HL-60 (cell line): ENCODE results near the gene SOWAHC.

Experiments used
- DNase-seq, 2 experiments: peaks; one replicate each; pipeline ENCODE4 v3.0.0-alpha.2; 2010 to 2020; ENCODE audit warnings: low read depth in 1 of 2, low spot score in 1 of 2
- H3K27ac ChIP-seq: fragments of 250-450 bp; sonication (Bioruptor Pico); replicated peaks from 2 replicates; pipeline ENCODE4 v1.5.1; 2020; ENCODE audit warnings: mild to moderate bottlenecking, moderate library complexity
- H3K27me3 ChIP-seq: fragments of 250-450 bp; sonication (Bioruptor Pico); 2 replicates; pipeline ENCODE4 v1.5.1; 2021; ENCODE audit warnings: mild to moderate bottlenecking, moderate library complexity; ENCODE audit not compliant: insufficient read depth, poor library complexity, severe bottlenecking
- H3K4me3 ChIP-seq: replicated peaks from 2 replicates; pipeline ENCODE4 v1.5.1; 2011; ENCODE audit warnings: mild to moderate bottlenecking, control low read depth, low read length; ENCODE audit not compliant: insufficient read depth
- GABPA ChIP-seq: IDR thresholded peaks from 2 replicates; pipeline ENCODE4 v1.6.1; 2012; ENCODE audit warnings: low read depth
- POLR2AphosphoS5 ChIP-seq: IDR thresholded peaks from 2 replicates; pipeline ENCODE4 v1.6.1; 2012; ENCODE audit warnings: low read depth
- REST ChIP-seq: IDR thresholded peaks from 2 replicates; pipeline ENCODE4 v1.6.1; 2012; ENCODE audit warnings: low read depth; ENCODE audit not compliant: insufficient replicate concordance
- SPI1 ChIP-seq: IDR thresholded peaks from 2 replicates; pipeline ENCODE4 v1.6.1; 2012; ENCODE audit warnings: low read depth, mild to moderate bottlenecking, borderline replicate concordance
- TF ChIP-seq, protein P1 (sequence below): IDR thresholded peaks from one replicate; pipeline ENCODE4 v1.5.1; 2011; ENCODE audit warnings: low read length, control low read depth, inconsistent platforms; ENCODE audit not compliant: insufficient read depth

SOWAHC gene

DNA sequence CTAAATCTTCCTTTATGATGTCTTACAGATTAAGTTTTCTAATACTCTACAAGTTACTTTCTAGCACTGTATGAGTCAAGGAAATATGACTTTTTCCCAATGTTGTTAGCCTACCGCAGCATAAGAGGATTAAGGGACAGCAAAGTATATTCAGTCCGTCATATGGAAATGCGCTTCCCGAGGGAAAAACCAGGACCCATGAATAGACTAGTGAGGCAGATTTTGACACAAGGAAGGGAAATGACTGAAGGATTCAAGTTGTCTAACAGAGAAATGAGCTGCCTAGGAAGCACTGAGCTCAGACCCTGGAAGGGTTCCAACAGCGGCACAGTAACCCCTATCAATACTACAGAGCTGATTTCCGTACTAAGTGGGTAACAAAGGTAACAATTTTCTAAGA lies 12.4 kb upstream of the SOWAHC start:
- TF ChIP-seq, protein P1, sequence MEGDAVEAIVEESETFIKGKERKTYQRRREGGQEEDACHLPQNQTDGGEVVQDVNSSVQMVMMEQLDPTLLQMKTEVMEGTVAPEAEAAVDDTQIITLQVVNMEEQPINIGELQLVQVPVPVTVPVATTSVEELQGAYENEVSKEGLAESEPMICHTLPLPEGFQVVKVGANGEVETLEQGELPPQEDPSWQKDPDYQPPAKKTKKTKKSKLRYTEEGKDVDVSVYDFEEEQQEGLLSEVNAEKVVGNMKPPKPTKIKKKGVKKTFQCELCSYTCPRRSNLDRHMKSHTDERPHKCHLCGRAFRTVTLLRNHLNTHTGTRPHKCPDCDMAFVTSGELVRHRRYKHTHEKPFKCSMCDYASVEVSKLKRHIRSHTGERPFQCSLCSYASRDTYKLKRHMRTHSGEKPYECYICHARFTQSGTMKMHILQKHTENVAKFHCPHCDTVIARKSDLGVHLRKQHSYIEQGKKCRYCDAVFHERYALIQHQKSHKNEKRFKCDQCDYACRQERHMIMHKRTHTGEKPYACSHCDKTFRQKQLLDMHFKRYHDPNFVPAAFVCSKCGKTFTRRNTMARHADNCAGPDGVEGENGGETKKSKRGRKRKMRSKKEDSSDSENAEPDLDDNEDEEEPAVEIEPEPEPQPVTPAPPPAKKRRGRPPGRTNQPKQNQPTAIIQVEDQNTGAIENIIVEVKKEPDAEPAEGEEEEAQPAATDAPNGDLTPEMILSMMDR: no peak
- TF ChIP-seq SPI1: no peak
- no peak for TF ChIP-seq POLR2AphosphoS5
- TF ChIP-seq GABPA: no peak
- no peak for TF ChIP-seq REST
- H3K27ac ChIP-seq: no peak overlapping the region
- peaks cover 3% of the 10 kb centered on the region for H3K27me3 ChIP-seq
- DNase-seq: no peak
- H3K4me3 ChIP-seq: no peak overlapping the region

GRCh38 chr2:109602617-109603188 lies 11.5 kb upstream of the SOWAHC start:
- no peak for DNase-seq
- TF ChIP-seq POLR2AphosphoS5 (no peak), REST (no peak), GABPA (no peak), SPI1 (no peak)
- TF ChIP-seq, protein P1: no peak
- Histone ChIP-seq H3K4me3 (no peak overlapping the region), H3K27ac (no peak overlapping the region), H3K27me3 (peaks cover 6% of the 10 kb centered on the region)

DNA sequence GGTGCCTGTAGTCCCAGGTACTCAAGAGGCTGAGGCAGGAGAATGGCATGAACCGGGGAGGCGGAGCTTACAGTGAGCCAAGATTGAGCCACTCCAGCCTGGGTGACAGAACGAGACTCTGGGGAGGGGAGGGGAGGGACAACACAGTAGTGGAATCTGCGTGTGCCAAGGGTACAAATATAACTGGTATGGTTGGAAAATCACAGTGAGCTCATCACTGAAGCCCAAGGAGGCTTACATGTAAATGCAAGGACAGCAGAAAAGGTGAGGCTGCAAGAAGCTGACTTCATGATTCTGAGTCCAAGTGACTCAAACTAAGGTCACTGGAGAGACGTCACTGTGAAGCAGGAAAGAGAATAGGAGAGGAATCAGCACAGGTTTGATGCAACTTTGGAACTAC lies 9.6 kb upstream of the SOWAHC start:
- Histone ChIP-seq H3K4me3 (no peak overlapping the region), H3K27ac (no peak overlapping the region), H3K27me3 (peaks cover 12% of the 10 kb centered on the region)
- DNase-seq: no peak
- TF ChIP-seq, protein P1: no peak
- TF ChIP-seq REST: no peak
- no peak for TF ChIP-seq POLR2AphosphoS5
- no peak for TF ChIP-seq SPI1
- no peak for TF ChIP-seq GABPA
